ENCODE data around the gene CLASP2.

The CLASP2 gene

DNA sequence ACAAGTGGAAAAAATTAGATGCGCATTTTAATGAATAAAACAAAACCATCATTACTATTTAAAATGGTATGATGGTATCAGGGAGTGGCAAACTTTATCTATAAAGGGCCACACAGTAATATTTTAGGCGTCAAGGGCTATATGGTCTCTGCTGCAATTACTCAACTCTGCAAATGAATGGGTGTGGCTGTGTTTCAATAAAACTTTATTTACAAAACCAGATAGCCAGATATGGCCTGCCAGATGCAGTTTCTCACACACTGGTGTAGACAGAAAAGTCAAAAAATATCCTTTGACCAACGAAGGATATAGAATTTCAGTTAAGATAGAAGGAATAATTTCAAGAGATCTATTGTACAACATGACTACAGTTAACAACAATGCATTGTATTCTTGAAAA, 83.8 kb downstream of the CLASP2 start:
- in situ Hi-C loops (cut with MboI; ENCODE audit: low pct_unique_long_range_greater_than_20kb, low sequenced_read_pairs, unreplicated experiment), result no loop called here
- TF ChIP-seq, protein P1, sequence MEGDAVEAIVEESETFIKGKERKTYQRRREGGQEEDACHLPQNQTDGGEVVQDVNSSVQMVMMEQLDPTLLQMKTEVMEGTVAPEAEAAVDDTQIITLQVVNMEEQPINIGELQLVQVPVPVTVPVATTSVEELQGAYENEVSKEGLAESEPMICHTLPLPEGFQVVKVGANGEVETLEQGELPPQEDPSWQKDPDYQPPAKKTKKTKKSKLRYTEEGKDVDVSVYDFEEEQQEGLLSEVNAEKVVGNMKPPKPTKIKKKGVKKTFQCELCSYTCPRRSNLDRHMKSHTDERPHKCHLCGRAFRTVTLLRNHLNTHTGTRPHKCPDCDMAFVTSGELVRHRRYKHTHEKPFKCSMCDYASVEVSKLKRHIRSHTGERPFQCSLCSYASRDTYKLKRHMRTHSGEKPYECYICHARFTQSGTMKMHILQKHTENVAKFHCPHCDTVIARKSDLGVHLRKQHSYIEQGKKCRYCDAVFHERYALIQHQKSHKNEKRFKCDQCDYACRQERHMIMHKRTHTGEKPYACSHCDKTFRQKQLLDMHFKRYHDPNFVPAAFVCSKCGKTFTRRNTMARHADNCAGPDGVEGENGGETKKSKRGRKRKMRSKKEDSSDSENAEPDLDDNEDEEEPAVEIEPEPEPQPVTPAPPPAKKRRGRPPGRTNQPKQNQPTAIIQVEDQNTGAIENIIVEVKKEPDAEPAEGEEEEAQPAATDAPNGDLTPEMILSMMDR (IDR thresholded peaks at IDR 0.05; ENCODE audit: extremely low read depth, insufficient read depth, missing control alignments), result no peak
- DNase-seq (ENCODE audit: low spot score), result no peak

DNA sequence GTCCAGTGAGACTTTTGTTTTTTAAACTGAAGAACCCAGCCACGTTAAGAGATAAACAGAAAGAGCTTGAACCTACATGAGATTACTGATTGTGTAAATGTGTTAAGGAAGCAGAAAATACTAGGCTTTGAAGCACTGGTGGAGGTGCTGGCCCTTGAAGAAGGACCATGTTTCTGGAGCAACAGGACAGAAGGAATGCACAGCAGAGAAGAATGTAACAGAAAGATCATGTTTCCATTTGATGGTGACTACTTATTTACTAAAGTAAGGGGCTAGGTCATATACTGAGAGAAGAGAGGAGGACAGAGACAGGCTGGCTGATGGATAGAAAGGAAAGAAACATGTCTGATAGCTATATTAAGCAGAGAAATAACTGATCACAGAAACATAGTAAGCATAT, 88.8 kb downstream of the CLASP2 start:
- TF ChIP-seq, protein P1 (IDR thresholded peaks at IDR 0.05; ENCODE audit: extremely low read depth, insufficient read depth, missing control alignments), result no peak
- in situ Hi-C loops (cut with MboI; ENCODE audit: low pct_unique_long_range_greater_than_20kb, low sequenced_read_pairs, unreplicated experiment), result no loop called here
- no peak for DNase-seq (ENCODE audit: low spot score)

DNA sequence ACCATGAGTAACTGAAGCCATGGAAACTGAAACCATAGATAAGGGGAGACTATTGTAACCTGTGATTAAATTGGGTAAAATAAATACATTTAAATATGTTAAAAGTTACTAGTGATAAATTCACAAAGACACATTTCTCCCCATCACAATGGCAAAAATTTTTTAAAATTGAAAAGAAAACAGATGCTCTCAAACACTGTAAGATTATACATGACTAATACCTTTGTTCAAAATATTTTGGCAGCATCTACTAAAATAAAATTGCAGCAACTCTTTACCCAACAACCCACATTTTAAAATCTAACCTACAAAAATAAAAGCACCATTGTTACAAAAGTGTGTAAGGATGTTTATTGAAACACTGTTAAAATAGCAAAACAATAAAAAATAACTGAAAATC, 93.3 kb downstream of the CLASP2 start:
- in situ Hi-C loops (cut with MboI; ENCODE audit: low pct_unique_long_range_greater_than_20kb, low sequenced_read_pairs, unreplicated experiment), result no loop called here

DNA sequence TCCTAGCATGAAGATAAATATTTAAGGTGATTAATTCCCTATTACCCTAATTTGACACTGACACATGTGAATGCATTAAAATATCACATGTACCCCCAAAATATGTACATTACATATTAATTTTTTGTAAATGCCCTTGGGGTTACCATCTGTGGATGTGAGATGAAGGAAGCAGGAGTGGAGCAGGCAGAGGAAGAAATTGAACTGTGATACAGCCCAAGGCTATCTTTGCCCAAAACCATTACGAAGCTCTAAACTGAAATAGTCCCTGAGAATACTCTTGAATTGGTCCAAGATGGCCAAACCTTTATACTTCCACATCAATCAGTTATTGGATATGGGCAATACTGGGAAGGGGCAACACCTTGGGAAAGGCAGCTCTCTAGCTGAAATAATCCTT, 105.0 kb downstream of the CLASP2 start:
- DNase-seq (ENCODE audit: low spot score), result no peak
- TF ChIP-seq, protein P1 (IDR thresholded peaks at IDR 0.05; ENCODE audit: extremely low read depth, insufficient read depth, missing control alignments), result no peak
- in situ Hi-C loops (cut with MboI; ENCODE audit: low pct_unique_long_range_greater_than_20kb, low sequenced_read_pairs, unreplicated experiment), result no loop called here

More for the DNA sequence above, 93.3 kb downstream of the CLASP2 start:
- TF ChIP-seq, protein P1 (IDR thresholded peaks at IDR 0.05; ENCODE audit: extremely low read depth, insufficient read depth, missing control alignments), result no peak
- DNase-seq (ENCODE audit: low spot score), result no peak

DNA sequence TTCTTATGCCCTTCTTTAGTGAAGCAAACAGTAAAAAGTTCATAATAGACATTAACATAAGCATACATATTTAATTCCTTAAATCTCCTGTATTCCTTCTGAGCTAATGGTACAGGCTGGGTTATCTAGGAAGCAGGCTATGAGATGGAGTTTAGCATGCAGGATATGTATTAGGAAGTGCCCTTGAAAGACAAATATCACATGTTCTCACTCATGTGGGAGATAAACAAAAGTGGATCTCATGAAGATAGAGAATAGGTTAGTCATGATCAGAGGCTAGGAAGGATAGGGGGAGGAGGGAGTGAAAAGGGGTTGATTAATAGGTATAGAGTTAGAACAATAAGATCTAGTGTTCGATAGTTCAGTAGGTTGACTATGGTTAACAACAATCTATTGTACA, 105.4 kb downstream of the CLASP2 start:
- TF ChIP-seq, protein P1 (IDR thresholded peaks at IDR 0.05; ENCODE audit: extremely low read depth, insufficient read depth, missing control alignments), result no peak
- in situ Hi-C loops (cut with MboI; ENCODE audit: low pct_unique_long_range_greater_than_20kb, low sequenced_read_pairs, unreplicated experiment), result no loop called here
- no peak for DNase-seq (ENCODE audit: low spot score)

DNA sequence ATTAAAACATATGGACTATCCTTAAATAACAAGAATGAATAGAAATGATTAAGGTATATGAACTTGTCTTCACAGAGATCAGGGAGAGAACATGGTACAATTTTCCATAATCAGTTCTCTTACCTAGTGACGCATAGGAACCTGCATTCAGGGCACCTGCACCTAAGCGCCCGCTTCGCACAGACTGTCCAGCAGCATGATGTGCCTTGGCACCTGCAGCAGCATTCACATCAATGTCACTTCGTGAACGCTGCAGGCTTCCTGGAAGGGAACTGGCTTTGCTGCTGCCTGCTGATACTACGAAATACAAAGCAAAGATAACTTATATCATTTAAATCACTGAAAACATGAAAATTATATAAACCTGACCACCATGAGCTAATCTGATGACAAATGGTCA, 115.2 kb downstream of the CLASP2 start:
- in situ Hi-C loops (cut with MboI; ENCODE audit: low pct_unique_long_range_greater_than_20kb, low sequenced_read_pairs, unreplicated experiment), result no loop called here
- DNase-seq (ENCODE audit: low spot score), result no peak
- TF ChIP-seq, protein P1 (IDR thresholded peaks at IDR 0.05; ENCODE audit: extremely low read depth, insufficient read depth, missing control alignments), result no peak

DNA sequence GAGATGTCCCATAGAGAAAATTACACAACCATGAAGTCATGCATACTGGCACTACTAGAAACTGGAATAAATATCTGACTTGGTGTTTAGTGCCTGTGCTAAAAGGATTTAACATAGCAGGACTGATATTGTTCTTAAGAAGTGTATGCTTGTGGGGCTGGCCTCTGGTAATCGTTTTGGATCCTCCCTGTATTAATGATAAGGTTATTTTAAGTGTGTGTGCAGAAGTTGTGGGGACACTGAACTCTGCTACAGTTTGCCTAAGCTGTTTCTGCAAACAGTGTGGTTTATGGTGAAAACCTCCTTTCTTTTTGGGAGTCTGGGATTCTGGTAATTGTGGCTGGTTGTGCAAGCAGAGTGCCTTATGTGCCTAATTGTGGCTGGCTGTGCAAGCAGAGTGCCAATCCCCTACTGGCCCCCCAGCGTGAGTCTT, 120.8 kb downstream of the CLASP2 start:
- in situ Hi-C loops (cut with MboI; ENCODE audit: low pct_unique_long_range_greater_than_20kb, low sequenced_read_pairs, unreplicated experiment), result no loop called here
- no peak for DNase-seq (ENCODE audit: low spot score)
- TF ChIP-seq, protein P1 (IDR thresholded peaks at IDR 0.05; ENCODE audit: extremely low read depth, insufficient read depth, missing control alignments), result no peak
